ENCODE results near the gene NLK.

- TF ChIP-seq TCF7 (CRISPR knock-in tag; IDR thresholded peaks at IDR 0.05; ENCODE audit: low read depth): no peak
- TF ChIP-seq CTCF (IDR thresholded peaks at IDR 0.05): no peak
Measured at GRCh38 chr17:28096756-28097155, 54.3 kb downstream of the NLK start.
